Activated CD8-positive, alpha-beta memory T cell treated with anti-CD3 and anti-CD28 coated beads, Interleukin-2, amount 50 U/mL, for 1 hour (primary cell): ENCODE results near the gene PPP1R3G.
"Not testable (repeated sequence)": the region's sequence is repeated elsewhere in the genome, so short reads cannot be mapped to it uniquely, and the experiment has no call there.

ENCODE experiments used
- DNase-seq: peaks from one replicate; pipeline ENCODE4 v3.0.0-alpha.2; 2020; ENCODE audit errors: extremely low read depth

PPP1R3G gene

GRCh38 chr6:5084781-5085647 is at the start of gene PPP1R3G:
Gene PPP1R3G, plus strand, starts transcription at chr6:5085341. Its CDS starts 145 bp downstream, at chr6:5085486.
- no peak for DNase-seq

DNA sequence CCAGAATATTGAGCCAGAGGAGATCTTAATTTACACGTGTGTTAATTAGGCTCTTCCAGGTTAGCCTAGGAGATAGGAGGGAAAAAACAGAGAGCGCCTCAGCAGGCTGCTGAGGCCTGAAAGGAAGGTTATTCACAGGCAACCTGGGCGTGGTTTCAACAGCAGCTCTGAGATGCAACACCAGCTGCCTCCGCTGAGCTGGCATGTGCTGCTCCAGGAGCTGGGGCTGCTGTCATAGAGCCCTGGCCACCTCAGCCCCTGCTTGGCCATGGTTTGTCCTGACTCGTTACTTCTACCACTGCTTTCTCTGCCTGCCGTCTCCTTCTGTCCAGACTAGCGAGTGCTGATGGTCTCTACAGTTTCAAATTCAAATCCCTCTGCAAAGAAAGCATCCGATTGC is 48.9 kb upstream of the PPP1R3G start:
- DNase-seq, result no peak

- DNase-seq, result no peak
Measured at GRCh38 chr6:5041955-5042354, 43.2 kb upstream of the PPP1R3G start.

DNA sequence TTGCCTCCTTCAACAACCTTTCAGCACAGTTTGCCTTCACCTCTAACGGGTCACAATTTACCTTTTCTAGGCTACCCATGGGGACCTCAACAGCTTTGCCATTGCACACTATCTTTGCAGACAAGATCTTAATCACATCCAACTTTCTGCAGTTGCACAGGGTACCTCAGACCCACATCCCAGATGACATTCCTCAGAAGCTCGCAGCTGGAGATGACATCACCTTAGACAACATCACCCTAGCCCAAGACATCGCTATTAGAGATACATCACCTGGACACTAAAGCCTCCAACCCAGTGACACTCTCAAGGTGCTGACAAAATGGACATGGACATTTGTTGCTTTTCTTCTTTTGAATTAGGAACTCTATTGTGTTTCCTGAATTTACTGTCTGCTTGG is 42.7 kb upstream of the PPP1R3G start:
- DNase-seq, result no peak

- DNase-seq, result no peak
Measured at GRCh38 chr6:5044866-5045265, 40.3 kb upstream of the PPP1R3G start.

- no peak for DNase-seq
Measured at GRCh38 chr6:5045416-5045815, 39.7 kb upstream of the PPP1R3G start.

DNA sequence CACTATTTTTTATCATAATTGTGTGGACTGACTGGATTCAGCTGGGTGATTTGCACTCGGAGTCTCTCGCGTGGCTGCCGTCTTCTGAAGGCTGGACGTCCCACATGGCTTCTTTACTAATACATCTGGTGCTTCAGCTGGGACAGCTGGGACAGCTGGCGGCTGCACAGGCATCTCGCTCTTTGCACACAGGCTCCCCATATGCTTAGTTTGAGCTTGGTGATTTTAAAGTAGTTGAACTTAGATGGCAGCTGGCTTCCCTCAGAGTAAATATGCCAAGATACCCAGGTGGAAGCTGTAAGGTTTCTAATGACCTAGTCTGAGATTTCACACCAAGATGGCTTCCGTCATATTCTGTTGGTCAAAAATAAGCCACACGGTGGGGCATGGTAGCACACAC is 38.7 kb upstream of the PPP1R3G start:
- no peak for DNase-seq

- DNase-seq, result no peak
Measured at GRCh38 chr6:5050009-5050408, 35.1 kb upstream of the PPP1R3G start.

GRCh38 chr6:5051394-5051793 is 33.7 kb upstream of the PPP1R3G start:
- no peak for DNase-seq

GRCh38 chr6:5053038-5053437 is 32.1 kb upstream of the PPP1R3G start:
- no peak for DNase-seq

DNA sequence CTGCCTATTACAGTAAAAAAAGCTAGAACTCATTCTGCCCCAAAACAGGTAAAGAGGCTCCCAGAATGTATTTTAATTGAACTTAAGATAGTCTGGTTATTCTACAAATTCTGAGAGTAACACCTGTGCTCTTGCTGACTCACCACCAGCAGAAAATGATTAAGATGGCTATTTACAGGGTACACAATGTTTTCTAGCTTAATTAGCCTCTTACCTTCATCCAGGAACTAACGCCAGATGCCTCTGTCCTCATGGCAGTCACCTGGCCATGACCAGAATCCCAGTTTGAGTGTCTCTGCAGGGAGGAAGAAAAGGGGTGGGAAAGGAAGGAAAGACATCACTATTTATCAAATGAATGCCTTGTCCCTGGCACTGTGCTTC is 31.3 kb upstream of the PPP1R3G start:
- DNase-seq, result no peak

DNA sequence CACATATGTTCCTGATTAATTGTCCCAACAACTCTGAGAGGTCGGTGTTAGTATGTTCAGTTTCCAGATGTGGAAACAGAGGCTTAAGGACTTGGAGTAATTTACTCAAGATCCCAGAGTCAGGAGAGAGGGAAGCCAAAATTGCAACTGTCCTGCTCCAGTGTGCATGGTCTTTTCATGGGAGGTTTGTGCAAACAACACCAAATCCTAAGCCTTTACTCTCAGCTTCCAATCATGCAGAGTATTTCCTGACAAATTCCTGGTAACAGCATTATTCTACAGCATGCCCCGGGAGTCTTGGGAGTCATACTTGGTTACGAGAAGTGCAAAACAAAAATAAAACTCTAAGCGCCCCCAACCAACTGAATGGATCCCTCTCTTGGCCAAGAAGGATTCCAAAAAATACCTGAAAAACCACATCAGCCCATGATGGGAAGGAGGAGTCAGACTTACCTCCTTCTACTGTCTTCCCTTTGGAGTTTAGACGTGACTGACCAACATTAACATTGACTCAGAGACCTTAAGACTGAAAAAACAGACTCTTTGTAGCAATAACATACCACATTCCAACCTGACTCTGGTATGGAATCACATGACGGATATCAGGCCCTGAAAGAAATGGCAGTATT is 30.8 kb upstream of the PPP1R3G start:
- DNase-seq, result no peak

GRCh38 chr6:5055118-5055517 is 30.0 kb upstream of the PPP1R3G start:
- no peak for DNase-seq

DNA sequence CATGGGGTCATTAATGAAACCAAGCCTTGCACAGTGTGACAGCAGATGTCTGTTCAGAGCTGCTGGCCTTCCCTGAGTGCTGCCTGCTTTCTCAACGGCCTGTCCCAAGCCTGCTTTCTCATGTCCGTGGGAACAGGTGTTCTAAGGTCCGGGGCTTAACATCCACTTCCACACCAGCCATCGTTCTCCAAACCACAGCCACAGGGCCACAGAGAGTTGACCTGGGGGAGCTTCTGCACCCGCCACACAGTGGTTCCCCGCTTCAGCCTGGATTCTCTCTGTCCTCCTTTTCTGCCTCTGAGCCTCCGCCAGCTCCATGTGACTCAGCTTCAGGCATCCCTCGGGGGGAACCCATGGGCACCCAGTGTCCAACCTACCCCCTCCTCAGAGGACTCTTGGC is 26.9 kb upstream of the PPP1R3G start:
- DNase-seq, result no peak

GRCh38 chr6:5059036-5059896 is 25.9 kb upstream of the PPP1R3G start:
- no peak for DNase-seq

DNA sequence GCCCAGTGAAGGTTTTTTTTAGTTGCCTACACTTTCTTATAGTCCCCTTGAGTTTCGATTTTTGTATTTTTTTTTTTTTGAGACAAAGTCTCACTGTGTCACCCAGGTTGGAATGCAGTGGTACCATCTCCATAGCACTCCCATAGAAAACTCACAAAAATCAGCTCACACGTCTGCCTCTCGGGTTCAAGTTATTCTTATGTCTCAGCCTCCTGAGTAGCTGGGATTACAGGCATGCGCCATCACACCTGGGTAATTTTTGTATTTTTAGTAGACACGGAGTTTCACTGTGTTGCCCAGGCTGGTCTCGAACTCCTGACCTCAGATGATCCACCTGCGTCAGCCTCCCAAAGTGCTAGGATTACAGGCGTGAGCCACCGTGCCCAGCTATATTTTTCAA is 24.7 kb upstream of the PPP1R3G start:
- not testable (repeated sequence) for DNase-seq

DNA sequence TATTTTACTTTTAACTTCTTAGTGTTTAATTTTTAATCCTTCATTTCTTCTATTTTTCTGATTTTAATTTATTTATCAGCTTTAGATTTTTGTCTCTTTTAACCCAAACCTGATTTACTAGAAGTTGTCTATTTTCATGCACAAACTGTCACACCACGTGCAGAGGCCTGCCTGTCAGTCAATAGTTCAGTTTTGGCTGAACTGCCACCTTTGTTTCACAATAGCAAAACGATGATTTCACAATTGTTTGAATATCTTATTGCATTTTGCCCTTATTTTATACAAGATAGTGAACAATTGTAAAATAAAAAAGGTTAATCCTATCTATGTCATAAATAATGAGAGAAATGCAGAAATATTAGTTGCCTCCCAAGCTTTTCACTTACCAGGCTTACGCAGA is 24.0 kb upstream of the PPP1R3G start:
- DNase-seq, result no peak

DNA sequence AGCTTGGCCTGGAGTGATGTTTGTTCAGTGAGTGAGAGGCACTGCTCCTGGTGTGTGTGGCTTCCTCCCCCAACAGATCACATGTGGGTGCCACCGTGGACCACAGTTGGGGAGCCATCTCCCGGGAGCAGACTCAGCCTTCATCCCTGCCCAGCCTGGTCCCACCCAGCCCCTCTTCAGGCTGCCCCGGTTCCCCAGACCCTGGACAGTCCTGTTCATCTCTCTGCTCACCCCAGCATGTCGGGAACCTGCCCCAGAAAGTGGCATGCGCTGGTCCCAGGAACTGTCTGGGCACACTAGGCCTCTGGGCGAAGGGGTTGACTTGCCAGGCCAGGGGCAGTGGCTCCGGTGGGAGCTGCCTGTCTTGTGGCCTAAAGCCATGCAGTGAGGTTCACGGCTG is 21.5 kb upstream of the PPP1R3G start:
- no peak for DNase-seq

DNA sequence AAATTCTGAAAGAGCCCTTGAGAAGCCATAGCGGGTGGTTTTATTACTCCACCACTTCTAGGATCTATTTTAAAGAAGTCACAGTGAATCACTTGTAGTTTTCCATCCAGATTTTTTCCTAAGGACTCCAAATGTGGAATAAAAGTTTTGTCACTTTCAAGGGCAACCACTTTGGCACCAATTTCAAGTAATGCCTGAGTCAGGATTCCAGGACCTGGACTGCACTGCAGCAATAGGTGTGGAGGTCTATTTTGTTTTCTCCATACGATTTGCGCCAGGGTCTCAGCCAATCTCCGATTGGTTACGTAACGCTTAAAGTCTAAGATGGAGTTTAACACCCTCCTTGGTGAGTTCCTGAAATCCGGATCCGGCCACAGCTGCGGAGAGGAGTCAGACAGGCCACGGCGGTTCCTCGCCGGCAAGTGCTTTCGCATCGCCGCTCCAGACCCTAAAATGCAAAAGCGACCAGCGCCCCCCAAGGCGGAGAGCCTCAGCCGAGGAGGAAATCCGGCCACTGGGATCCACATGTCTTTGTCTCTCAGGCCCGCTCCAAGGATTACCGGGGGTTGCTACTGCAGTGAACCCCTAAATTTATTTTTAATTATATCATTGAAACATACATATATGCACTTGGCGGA is 18.6 kb upstream of the PPP1R3G start:
- no peak for DNase-seq

DNA sequence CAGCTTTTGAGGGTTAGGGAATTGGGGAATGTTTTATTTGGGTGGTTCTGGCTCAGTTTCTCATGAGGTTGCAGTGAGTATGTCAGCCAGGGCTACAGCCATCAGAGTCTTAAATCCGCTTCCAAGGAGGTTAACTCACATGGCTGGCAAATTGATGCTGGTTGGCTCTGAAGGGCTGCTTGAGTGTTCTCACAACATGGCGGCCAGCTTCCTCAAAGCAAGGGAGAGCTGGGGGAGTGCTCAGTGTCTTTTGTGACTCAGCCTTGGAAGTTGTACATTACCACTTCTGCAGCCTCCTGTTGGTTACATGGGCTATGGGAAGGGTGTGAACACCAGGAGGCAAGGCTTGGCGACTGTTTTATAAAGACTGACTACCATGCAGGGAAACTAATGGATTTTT is 17.8 kb upstream of the PPP1R3G start:
- DNase-seq, result no peak

GRCh38 chr6:5068153-5068751 is 16.9 kb upstream of the PPP1R3G start:
- DNase-seq, result no peak

DNA sequence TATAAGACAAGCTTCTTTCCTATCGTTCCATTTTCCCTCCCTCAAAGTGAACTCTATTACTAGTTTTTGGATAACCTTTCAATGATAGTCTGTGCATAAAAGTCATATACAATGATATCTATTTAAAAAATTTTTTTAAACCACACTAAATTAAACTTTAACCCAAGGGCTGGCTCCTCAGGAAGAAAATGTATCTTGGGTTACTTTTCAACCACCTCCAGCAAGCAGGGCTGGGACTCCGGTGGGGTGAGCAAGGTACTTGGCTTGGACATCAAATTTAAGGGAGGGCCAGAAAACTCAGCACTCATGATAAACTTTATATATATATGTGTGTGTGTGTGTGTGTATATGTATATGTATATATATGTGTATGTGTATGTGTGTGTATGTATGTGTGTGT is 13.9 kb upstream of the PPP1R3G start:
- no peak for DNase-seq
